Endothelial cell of umbilical vein (primary cell): ENCODE results near the gene NCOA6. TPM values are rescaled to one million over a fixed set of nuclear protein-coding genes. Genes with fewer than 3 reads are reported as not detected.

Source experiments
- BruUV-seq: library from RNA; stranded (reverse); fragments of 400-500 nt; replicated peaks from 2 replicates; lab custom pipeline; 2021; lab: Mats Ljungman, UMichigan
- CTCF ChIA-PET: fragments of 300-600, 350-600 bp; sonication (Branson Sonifier 250); formaldehyde crosslinking; loops from one replicate; lab custom pipeline; 2021; ENCODE audit warnings: antibody characterized with exemption, inconsistent platforms; lab: Charles Lee
- POLR2A ChIA-PET: fragments of 300-600, 350-600 bp; sonication (Branson Sonifier 250); formaldehyde crosslinking; loops from one replicate; lab custom pipeline; 2021; ENCODE audit warnings: antibody characterized with exemption, inconsistent platforms; lab: Charles Lee
- DNase-seq: peaks from one replicate; pipeline ENCODE4 v3.0.0-alpha.2; 2011; ENCODE audit warnings: low read depth, low spot score
- FAIRE-seq: peaks from 2 replicates; lab custom pipeline; 2011; peaks lifted over from hg19 to GRCh38; lab: Jason Lieb, UNC
- H2AFZ ChIP-seq: 2 replicates; pipeline ENCODE4 v1.6.0; 2012; ENCODE audit warnings: low read depth, low read length, control low read depth, inconsistent platforms
- H3K27ac ChIP-seq: 2 replicates; pipeline ENCODE4 v1.5.1; 2011; ENCODE audit warnings: low read depth, mild to moderate bottlenecking, control low read depth, low read length, moderate library complexity; ENCODE audit not compliant: insufficient read depth
- H3K27me3 ChIP-seq, 2 experiments: 2 replicates each; pipeline versions ENCODE4 v1.6.0 to v1.6.1; 2011; ENCODE audit warnings: low read length in 2 of 2, mixed read lengths in 1 of 2; ENCODE audit not compliant: control insufficient read depth in 2 of 2, insufficient read depth in 2 of 2
- H3K36me3 ChIP-seq, 2 experiments: 2 replicates in 1 of 2; 3 replicates in 1 of 2; pipeline ENCODE4 v1.5.1; 2011; ENCODE audit warnings: low read length in 2 of 2, mild to moderate bottlenecking in 1 of 2, moderate library complexity in 1 of 2; ENCODE audit not compliant: control insufficient read depth in 2 of 2, insufficient read depth in 2 of 2; ENCODE audit errors: extremely low read depth in 1 of 2
- H3K4me1 ChIP-seq: 3 replicates; pipeline ENCODE4 v1.5.1; 2011; ENCODE audit warnings: mild to moderate bottlenecking, low read length; ENCODE audit not compliant: control insufficient read depth, insufficient read depth; ENCODE audit errors: extremely low read depth
- H3K4me2 ChIP-seq: 2 replicates; pipeline ENCODE4 v1.6.1; 2011; ENCODE audit warnings: low read length, control low read depth, mixed read lengths; ENCODE audit not compliant: insufficient read depth
- H3K4me3 ChIP-seq, 3 experiments: fragments of 200-600 bp in 1 of 3; sonication (generic), shearing (Covaris generic) in 1 of 3; replicated peaks in 1 of 3; 2 replicates each; pipeline ENCODE4 v1.5.1; 2011 to 2016; ENCODE audit warnings: control low read depth in 3 of 3, low read length in 3 of 3, mild to moderate bottlenecking in 2 of 3, inconsistent platforms in 1 of 3, low read depth in 1 of 3, moderate library complexity in 1 of 3; ENCODE audit not compliant: insufficient read depth in 1 of 3
- H3K79me2 ChIP-seq: 2 replicates; pipeline ENCODE4 v1.6.0; 2012; ENCODE audit warnings: low read length, inconsistent platforms; ENCODE audit not compliant: control insufficient read depth, insufficient read depth
- H3K9ac ChIP-seq: replicated peaks from 2 replicates; pipeline ENCODE3; 2011; ENCODE audit warnings: low read length, control low read depth; ENCODE audit not compliant: insufficient read depth; ENCODE audit errors: extremely low read depth
- H3K9me1 ChIP-seq: replicated peaks from 3 replicates; pipeline ENCODE4 v1.6.0; 2011; ENCODE audit warnings: mild to moderate bottlenecking, low read length; ENCODE audit not compliant: control insufficient read depth, insufficient read depth; ENCODE audit errors: extremely low read depth
- H3K9me3 ChIP-seq: replicated peaks from 2 replicates; pipeline ENCODE4 v1.5.1; 2012; ENCODE audit warnings: low read length, inconsistent platforms; ENCODE audit not compliant: control insufficient read depth, insufficient read depth
- H4K20me1 ChIP-seq: replicated peaks from 2 replicates; pipeline ENCODE3; 2011; ENCODE audit warnings: mild to moderate bottlenecking, low read length; ENCODE audit not compliant: control insufficient read depth, insufficient read depth; ENCODE audit errors: extremely low read depth
- FOS ChIP-seq: IDR thresholded peaks from 2 replicates; pipeline ENCODE4 v1.6.1; 2011; ENCODE audit warnings: mild to moderate bottlenecking, low read length, moderate library complexity, borderline replicate concordance; ENCODE audit not compliant: insufficient read depth
- GATA2 ChIP-seq: IDR thresholded peaks from 2 replicates; pipeline ENCODE4 v1.7.0; 2011; ENCODE audit warnings: low read depth, mild to moderate bottlenecking, moderate library complexity, mixed read lengths, low read length; ENCODE audit not compliant: insufficient read length, insufficient read depth
- JUN ChIP-seq: IDR thresholded peaks from 2 replicates; pipeline ENCODE4 v1.6.1; 2011; ENCODE audit warnings: borderline replicate concordance, low read depth; ENCODE audit not compliant: insufficient read length, insufficient read depth
- MAX ChIP-seq: IDR thresholded peaks from 2 replicates; pipeline ENCODE4 v1.6.1; 2011; ENCODE audit not compliant: insufficient read depth, insufficient read length
- MYC ChIP-seq: IDR thresholded peaks from one replicate; pipeline ENCODE4 v1.6.1; 2011; ENCODE audit warnings: mild to moderate bottlenecking, low read depth, low read length
- POLR2A ChIP-seq: IDR thresholded peaks from 2 replicates; pipeline ENCODE4 v1.6.1; 2012; ENCODE audit warnings: low read depth, mild to moderate bottlenecking, control low read depth, low read length
- POLR2AphosphoS5 ChIP-seq: IDR thresholded peaks from 2 replicates; pipeline ENCODE4 v1.6.1; 2012; ENCODE audit warnings: low read depth, mild to moderate bottlenecking, control low read depth, low read length, moderate library complexity; ENCODE audit not compliant: insufficient read depth
- dilution Hi-C: fragments of 300-500 bp; cut with MboI; formaldehyde crosslinking; loops from one replicate; pipeline ENCODE4 v1.15.0; 2019; ENCODE audit warnings: low sequenced_read_pairs; ENCODE audit not compliant: extremely low pct_ligation_motif_present
- intact Hi-C: fragments of 100-400 bp; cut with micrococcal nuclease; formaldehyde crosslinking; loops from one replicate; pipeline ENCODE4 v1.10.0; 2022
- polyA plus RNA-seq, 4 experiments: library from polyadenylated mRNA; depleted of rRNA in 3 of 4; stranded (reverse) in 3 of 4; unstranded in 1 of 4; fragments of >200 nt; gene quantifications; 2 replicates each; pipeline versions ENCODE4 v1.2.1 to v1.2.3, GENCODE V29; 2011 to 2012; ENCODE audit warnings: missing spikeins in 1 of 4
- total RNA-seq: library from RNA; stranded (reverse); gene quantifications from 2 replicates; pipeline ENCODE4 v1.2.3, GENCODE V29; 2021
- TF ChIP-seq, protein P1 (sequence below), 2 donors: IDR thresholded peaks; 1 replicate in 1 of 2; 2 replicates in 1 of 2; pipeline ENCODE4 v1.5.1; 2011; ENCODE audit warnings: low read length in 2 of 2, mild to moderate bottlenecking in 2 of 2, moderate library complexity in 2 of 2, control low read depth in 1 of 2, inconsistent platforms in 1 of 2, low read depth in 1 of 2; ENCODE audit not compliant: insufficient read depth in 1 of 2; ENCODE audit errors: extremely low read depth in 1 of 2

The NCOA6 gene
- total and polyA plus RNA-seq, 2 donors (not counting 3 experiments of a cell fraction or from before 2014, with no cell fraction given), result 16.9 to 26.7 TPM

DNA sequence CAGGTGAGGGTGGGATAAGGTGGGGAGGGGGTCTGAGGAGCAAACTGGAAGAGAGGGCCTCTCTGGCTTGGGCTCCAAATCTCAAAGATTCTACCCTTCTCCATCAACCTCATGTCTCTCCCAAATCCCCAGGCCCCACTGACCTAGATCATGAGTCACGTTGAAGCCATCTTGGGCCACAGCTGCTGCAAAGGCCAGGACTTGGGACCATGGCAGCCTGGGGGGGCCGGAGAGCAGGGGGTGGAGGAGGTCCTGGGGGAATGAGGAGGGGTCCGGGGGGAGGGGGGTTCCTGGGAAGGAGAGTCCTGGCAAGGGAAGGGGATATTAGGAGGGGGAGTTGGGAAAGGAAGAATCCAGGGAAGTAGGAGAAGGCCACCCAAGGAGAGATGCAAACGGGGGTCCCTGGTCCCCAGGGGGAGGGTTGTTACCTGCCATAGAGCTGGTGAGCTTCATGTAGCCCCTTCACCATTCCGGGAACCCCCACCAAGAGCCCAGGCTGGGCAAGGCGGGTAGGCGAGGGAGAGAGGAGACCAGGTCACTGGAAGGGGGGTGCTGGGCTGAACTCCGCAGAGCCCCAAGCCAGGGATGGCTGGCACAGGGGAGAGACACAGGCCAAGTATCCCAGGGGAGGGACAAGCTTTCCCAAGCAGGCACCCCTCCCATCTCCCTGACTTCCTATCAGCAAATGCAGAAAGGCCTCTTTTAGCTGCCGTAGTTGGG lies 34.5 kb upstream of the NCOA6 start:
- Histone ChIP-seq H3K4me2 (no peak overlapping the region), H4K20me1 (no peaks in the 10 kb centered on the region), H3K9me1 (no peaks in the 10 kb centered on the region), H3K9ac (no peak overlapping the region), H3K27me3 (no peaks in the 10 kb centered on the region), H3K79me2 (no peaks in the 10 kb centered on the region), H2AFZ (no peak overlapping the region), H3K4me3 (no peak overlapping the region), H3K9me3 (no peaks in the 10 kb centered on the region), H3K27ac (no peak overlapping the region), H3K36me3 (no peaks in the 10 kb centered on the region), H3K4me1 (no peaks in the 10 kb centered on the region)
- FAIRE-seq (no peak), DNase-seq (no peak)
- intact Hi-C loops (no loop called here), dilution Hi-C loops (no loop called here)
- TF ChIP-seq POLR2AphosphoS5, result no peak
- TF ChIP-seq FOS, result no peak
- no peak for TF ChIP-seq JUN
- no peak for TF ChIP-seq POLR2A
- no peak for TF ChIP-seq MYC
- no peak for TF ChIP-seq MAX
- TF ChIP-seq, protein P1, sequence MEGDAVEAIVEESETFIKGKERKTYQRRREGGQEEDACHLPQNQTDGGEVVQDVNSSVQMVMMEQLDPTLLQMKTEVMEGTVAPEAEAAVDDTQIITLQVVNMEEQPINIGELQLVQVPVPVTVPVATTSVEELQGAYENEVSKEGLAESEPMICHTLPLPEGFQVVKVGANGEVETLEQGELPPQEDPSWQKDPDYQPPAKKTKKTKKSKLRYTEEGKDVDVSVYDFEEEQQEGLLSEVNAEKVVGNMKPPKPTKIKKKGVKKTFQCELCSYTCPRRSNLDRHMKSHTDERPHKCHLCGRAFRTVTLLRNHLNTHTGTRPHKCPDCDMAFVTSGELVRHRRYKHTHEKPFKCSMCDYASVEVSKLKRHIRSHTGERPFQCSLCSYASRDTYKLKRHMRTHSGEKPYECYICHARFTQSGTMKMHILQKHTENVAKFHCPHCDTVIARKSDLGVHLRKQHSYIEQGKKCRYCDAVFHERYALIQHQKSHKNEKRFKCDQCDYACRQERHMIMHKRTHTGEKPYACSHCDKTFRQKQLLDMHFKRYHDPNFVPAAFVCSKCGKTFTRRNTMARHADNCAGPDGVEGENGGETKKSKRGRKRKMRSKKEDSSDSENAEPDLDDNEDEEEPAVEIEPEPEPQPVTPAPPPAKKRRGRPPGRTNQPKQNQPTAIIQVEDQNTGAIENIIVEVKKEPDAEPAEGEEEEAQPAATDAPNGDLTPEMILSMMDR (IDR thresholded peaks at IDR 0.05; ENCODE audit: extremely low read depth in 1 of 2, insufficient read depth in 1 of 2, low read depth in 1 of 2, low read length in 2 of 2), result no peak
- no peak for TF ChIP-seq GATA2
- POLR2A ChIA-PET, result no interaction called here
- CTCF ChIA-PET, result no interaction called here
- no TSS peak for BruUV-seq
